A204.1 (cell line): ENCODE results near the gene CAMK2A.

Experiments used
- FAIRE-seq: peaks from 2 replicates; lab custom pipeline; 2012; peaks lifted over from hg19 to GRCh38; lab: Jason Lieb, UNC

The CAMK2A gene

GRCh38 chr5:150278046-150278730, 11.4 kb downstream of the CAMK2A start:
- FAIRE-seq: no peak

GRCh38 chr5:150277043-150277442, 12.5 kb downstream of the CAMK2A start:
- no peak for FAIRE-seq

GRCh38 chr5:150274811-150275210, 14.8 kb downstream of the CAMK2A start:
- no peak for FAIRE-seq

GRCh38 chr5:150272531-150272930, 17.0 kb downstream of the CAMK2A start:
- no peak for FAIRE-seq

GRCh38 chr5:150271923-150272322, 17.6 kb downstream of the CAMK2A start:
- no peak for FAIRE-seq

- FAIRE-seq: no peak
Observed at GRCh38 chr5:150271296-150271692, 18.3 kb downstream of the CAMK2A start.

GRCh38 chr5:150270541-150271295, 18.9 kb downstream of the CAMK2A start:
- no peak for FAIRE-seq

GRCh38 chr5:150266871-150267291, 22.7 kb downstream of the CAMK2A start:
- FAIRE-seq: no peak

GRCh38 chr5:150265870-150266383, 23.6 kb downstream of the CAMK2A start:
- FAIRE-seq: no peak

GRCh38 chr5:150264667-150265603, 24.6 kb downstream of the CAMK2A start:
- no peak for FAIRE-seq

- FAIRE-seq: no peak
Observed at GRCh38 chr5:150263801-150264621, 25.6 kb downstream of the CAMK2A start.

GRCh38 chr5:150263375-150263775, 26.2 kb downstream of the CAMK2A start:
- no peak for FAIRE-seq

- FAIRE-seq: no peak
Observed at GRCh38 chr5:150262502-150262901, 27.1 kb downstream of the CAMK2A start.

GRCh38 chr5:150261231-150261630, 28.3 kb downstream of the CAMK2A start:
- no peak for FAIRE-seq

- FAIRE-seq: no peak
Observed at GRCh38 chr5:150258130-150258529, 31.4 kb downstream of the CAMK2A start.

GRCh38 chr5:150257424-150257823, 32.1 kb downstream of the CAMK2A start:
- no peak for FAIRE-seq

GRCh38 chr5:150256410-150257064, 33.0 kb downstream of the CAMK2A start:
- no peak for FAIRE-seq

- FAIRE-seq: no peak
Observed at GRCh38 chr5:150255659-150256409, 33.7 kb downstream of the CAMK2A start.

GRCh38 chr5:150254774-150255173, 34.8 kb downstream of the CAMK2A start:
- FAIRE-seq: no peak

- FAIRE-seq: no peak
Observed at GRCh38 chr5:150254363-150254762, 35.2 kb downstream of the CAMK2A start.
